Natural killer cell (primary cell): ENCODE measurements around the gene ERBB4. TPM values are rescaled to one million over a fixed set of nuclear protein-coding genes. Genes with fewer than 3 reads are reported as not detected.

Experiments
- ATAC-seq, 3 donors: fragments of 150-1000 bp in 2 of 3; fragments of 200-7000 bp in 1 of 3; cut with Tn5 transposase; 1 replicate in 1 of 3; 2 replicates in 2 of 3; pipeline ENCODE4 v1.10.0; 2021; ENCODE audit warnings: mild to moderate bottlenecking in 2 of 3, moderate library complexity in 2 of 3
- DNase-seq, 2 donors: peaks; one replicate each; pipeline versions ENCODE4 v3.0.0 to v3.0.0-alpha.2; 2013 to 2021; ENCODE audit warnings: mixed read lengths in 1 of 2
- H3K27ac ChIP-seq: one replicate; pipeline ENCODE4 v1.5.1; 2013; ENCODE audit warnings: mild to moderate bottlenecking, low read length
- H3K27me3 ChIP-seq: one replicate; pipeline ENCODE4 v1.6.1; 2013; ENCODE audit warnings: low read length; ENCODE audit not compliant: control insufficient read depth, insufficient read depth
- H3K36me3 ChIP-seq: one replicate; pipeline ENCODE4 v1.6.1; 2013; ENCODE audit warnings: low read length; ENCODE audit not compliant: control insufficient read depth, insufficient read depth
- H3K4me1 ChIP-seq: one replicate; pipeline ENCODE4 v1.6.1; 2013; ENCODE audit warnings: low read length; ENCODE audit not compliant: control insufficient read depth, insufficient read depth
- H3K4me3 ChIP-seq: one replicate; pipeline ENCODE4 v1.5.1; 2013; ENCODE audit warnings: low read length
- H3K9me3 ChIP-seq: one replicate; pipeline ENCODE4 v1.6.1; 2013; ENCODE audit warnings: low read length; ENCODE audit not compliant: control insufficient read depth, insufficient read depth
- H3K27ac Mint-ChIP-seq, 2 donors: one replicate each; pipeline ENCODE4 v1.8.0; 2022; ENCODE audit warnings: mild to moderate bottlenecking in 2 of 2, mixed read lengths in 2 of 2, moderate library complexity in 1 of 2
- H3K27me3 Mint-ChIP-seq, 2 donors: one replicate each; pipeline ENCODE4 v1.8.0; 2022; ENCODE audit warnings: low read depth in 2 of 2, mixed read lengths in 2 of 2
- H3K36me3 Mint-ChIP-seq: one replicate; pipeline ENCODE4 v1.8.0; 2022; ENCODE audit warnings: mixed read lengths
- H3K4me1 Mint-ChIP-seq, 2 donors: one replicate each; pipeline ENCODE4 v1.8.0; 2022; ENCODE audit warnings: mixed read lengths in 2 of 2
- H3K4me3 Mint-ChIP-seq: one replicate; pipeline ENCODE4 v1.8.0; 2022; ENCODE audit warnings: mild to moderate bottlenecking, moderate library complexity, mixed read lengths
- H3K9me3 Mint-ChIP-seq, 2 donors: one replicate each; pipeline ENCODE4 v1.8.0; 2022; ENCODE audit warnings: mixed read lengths in 2 of 2
- CTCF ChIP-seq: fragments of 200-600 bp; IDR thresholded peaks from one replicate; pipeline ENCODE4 v1.8.0; 2022; ENCODE audit warnings: antibody characterized with exemption
- WGBS: methylation state at CpG from one replicate; pipeline ENCODE4 v1.1.7; 2013; ENCODE audit warnings: missing lambda C conversion rate; ENCODE audit not compliant: insufficient coverage; 5-methylcytosine and 5-hydroxymethylcytosine counted together
- intact Hi-C: fragments of 100-400 bp; cut with micrococcal nuclease; formaldehyde crosslinking; loops from one replicate; pipeline ENCODE4 v1.14.2; 2022
- total RNA-seq, 4 donors: library from RNA; stranded (reverse); fragments of 120-200 nt in 1 of 4; gene quantifications; one replicate each; pipeline versions ENCODE4 v1.2.3 to v1.2.4, GENCODE V29; 2013 to 2022

The ERBB4 gene
- total RNA-seq, 3 donors from 2014 or later (not counting 1 experiment from before 2014, with no cell fraction given) = 0.08 TPM; not detected in 2

DNA sequence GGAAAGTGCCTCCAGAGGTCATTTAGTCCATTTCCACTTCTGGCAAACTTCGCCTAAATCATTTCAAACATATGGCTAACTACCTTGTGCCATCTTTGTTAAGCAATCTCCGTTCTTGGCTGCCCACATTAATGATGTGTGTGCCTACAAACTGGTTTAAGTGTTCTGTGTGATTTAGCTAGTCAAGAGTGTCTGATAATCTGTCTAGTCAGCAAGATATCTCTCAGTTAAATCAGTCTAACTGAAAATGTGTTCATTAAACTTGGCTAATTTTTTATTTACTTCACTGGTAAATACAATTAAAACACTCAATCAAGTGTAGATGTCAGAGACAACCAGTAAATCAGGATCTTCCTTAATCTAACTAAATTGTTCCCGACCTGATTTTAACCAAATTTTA is 352.4 kb downstream of the ERBB4 start:
- Histone ChIP-seq H3K9me3 (no peaks in the 10 kb centered on the region), H3K27me3 (no peaks in the 10 kb centered on the region), H3K36me3 (no peaks in the 10 kb centered on the region), H3K27ac (no peak overlapping the region), H3K4me3 (no peak overlapping the region), H3K4me1 (no peaks in the 10 kb centered on the region)
- Mint-ChIP-seq H3K9me3 (peaks cover 2 to 7% of the 10 kb centered on the region in 2 donors), H3K27ac (no peak overlapping the region), H3K27me3 (no peaks in the 10 kb centered on the region), H3K4me1 (no peaks in the 10 kb centered on the region), H3K36me3 (no peaks in the 10 kb centered on the region), H3K4me3 (no peak overlapping the region)
- WGBS = 73% methylated on average over 3 of the region's 3 CpGs
- ATAC-seq (no peak), DNase-seq (no peak)
- TF ChIP-seq CTCF = no peak
- intact Hi-C loops = no loop called here

DNA sequence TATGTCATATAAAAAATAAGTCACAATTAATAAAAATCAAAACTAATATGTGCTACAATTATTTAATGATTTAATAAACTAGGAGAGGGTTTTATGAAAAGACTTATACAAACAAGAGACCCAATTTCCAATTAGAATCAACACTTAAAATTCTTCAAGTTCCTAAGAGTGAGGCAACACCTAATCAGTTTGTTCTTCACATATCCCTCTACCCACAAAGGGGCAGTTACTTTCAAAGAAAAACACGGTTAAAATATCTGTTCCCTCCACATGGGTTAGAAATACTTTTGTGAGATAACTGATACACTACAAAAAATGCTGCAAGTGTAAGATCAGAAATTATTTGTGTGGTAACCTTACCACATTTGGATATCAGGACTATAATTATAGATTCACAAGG is 357.0 kb downstream of the ERBB4 start:
- WGBS = no CpG with 5 or more reads among the region's 1 CpG

GRCh38 chr2:212180408-212181083 is 358.1 kb downstream of the ERBB4 start:
- Mint-ChIP-seq H3K4me3 (no peak overlapping the region), H3K27ac (no peak overlapping the region)
- WGBS = 89% methylated on average over 3 of the region's 3 CpGs

More for the DNA sequence above, 357.0 kb downstream of the ERBB4 start:
- Histone ChIP-seq H3K4me1 (no peaks in the 10 kb centered on the region), H3K27ac (no peak overlapping the region), H3K36me3 (no peaks in the 10 kb centered on the region), H3K27me3 (no peaks in the 10 kb centered on the region), H3K4me3 (no peak overlapping the region), H3K9me3 (no peaks in the 10 kb centered on the region)
- intact Hi-C loops = no loop called here
- Mint-ChIP-seq H3K36me3 (no peaks in the 10 kb centered on the region), H3K4me1 (no peaks in the 10 kb centered on the region), H3K4me3 (no peak overlapping the region), H3K27ac (no peak overlapping the region), H3K9me3 (peaks cover 2 to 6% of the 10 kb centered on the region in 2 donors), H3K27me3 (no peaks in the 10 kb centered on the region)
- DNase-seq = no peak
- TF ChIP-seq CTCF = no peak
- ATAC-seq = no peak

More at GRCh38 chr2:212180408-212181083, 358.1 kb downstream of the ERBB4 start:
- Histone ChIP-seq H3K27me3 (no peaks in the 10 kb centered on the region), H3K9me3 (no peaks in the 10 kb centered on the region), H3K4me1 (no peaks in the 10 kb centered on the region), H3K36me3 (no peaks in the 10 kb centered on the region), H3K4me3 (no peak overlapping the region), H3K27ac (no peak overlapping the region)
- no peak for DNase-seq
- H3K4me1 Mint-ChIP-seq = no peaks in the 10 kb centered on the region
- ATAC-seq = no peak
- no peak for TF ChIP-seq CTCF
- H3K27me3 Mint-ChIP-seq = no peaks in the 10 kb centered on the region
- intact Hi-C loops = no loop called here
- peaks cover 2 to 3% of the 10 kb centered on the region in 2 donors for H3K9me3 Mint-ChIP-seq
- no peaks in the 10 kb centered on the region for H3K36me3 Mint-ChIP-seq
